NCI-H2107 treated with DMSO at 0.1 percent for 48 hours (cell line): ENCODE results near the gene P2RX1.

ENCODE experiments used
- DNase-seq: peaks from one replicate; lab custom pipeline; 2025; ENCODE audit not compliant: unreplicated experiment; lab: John Stamatoyannopoulos, UW

P2RX1 gene

DNA sequence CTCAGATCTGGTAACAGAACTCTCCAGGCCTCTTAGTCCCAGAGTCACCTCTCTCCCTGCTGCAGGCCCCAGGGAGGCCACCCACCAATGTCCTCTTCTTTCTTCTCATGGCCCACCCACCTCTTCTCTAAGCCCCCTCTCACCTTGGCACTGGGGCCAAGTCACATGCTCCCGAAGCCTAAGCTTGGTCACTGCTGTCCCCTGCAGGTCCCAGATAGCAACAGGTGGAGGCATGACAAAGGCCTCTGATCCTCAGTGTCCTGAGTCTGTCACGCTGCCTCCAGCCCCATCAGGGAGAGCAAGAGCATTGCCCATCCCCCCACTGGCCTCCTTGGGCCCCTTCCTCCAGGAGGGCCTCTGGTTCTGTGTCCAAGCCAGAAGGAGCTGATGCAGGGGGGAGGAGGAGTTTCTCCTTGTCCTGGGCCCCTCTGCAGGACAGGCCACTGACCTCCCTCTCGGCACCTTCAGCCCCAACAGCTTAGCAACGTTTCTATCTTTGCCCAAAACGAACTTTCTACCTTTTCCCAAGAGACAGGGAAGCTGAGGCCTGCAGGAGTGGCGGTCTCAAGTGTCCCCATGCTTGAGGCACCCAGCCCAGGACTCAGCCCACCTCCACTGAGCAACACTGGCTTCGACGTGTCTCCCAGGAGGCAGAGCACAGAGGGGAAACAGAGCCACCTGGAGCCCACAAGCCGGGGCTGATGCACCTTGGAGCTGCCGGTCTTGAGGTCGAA, 8.6 kb downstream of the P2RX1 start:
- no peak for DNase-seq

DNA sequence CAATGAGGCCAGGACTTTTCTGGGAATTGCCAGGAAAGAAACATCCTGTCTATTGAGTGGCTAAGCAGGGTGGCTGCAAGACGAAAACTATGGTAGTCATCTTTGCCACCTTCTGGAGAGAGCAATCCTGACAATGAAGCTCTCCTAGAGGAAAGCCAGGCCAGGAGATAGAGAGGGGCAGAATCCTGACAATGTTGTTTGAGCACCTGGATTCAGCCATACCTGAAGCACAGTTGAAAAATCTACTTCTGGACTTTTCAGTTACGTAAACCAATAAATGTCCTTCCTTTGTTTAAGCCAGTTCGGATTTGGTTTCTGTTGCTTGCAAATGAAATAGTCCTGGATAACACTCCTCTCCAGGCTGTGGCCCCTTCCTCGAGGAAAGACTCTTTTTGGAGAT, 9.4 kb downstream of the P2RX1 start:
- DNase-seq = no peak

DNA sequence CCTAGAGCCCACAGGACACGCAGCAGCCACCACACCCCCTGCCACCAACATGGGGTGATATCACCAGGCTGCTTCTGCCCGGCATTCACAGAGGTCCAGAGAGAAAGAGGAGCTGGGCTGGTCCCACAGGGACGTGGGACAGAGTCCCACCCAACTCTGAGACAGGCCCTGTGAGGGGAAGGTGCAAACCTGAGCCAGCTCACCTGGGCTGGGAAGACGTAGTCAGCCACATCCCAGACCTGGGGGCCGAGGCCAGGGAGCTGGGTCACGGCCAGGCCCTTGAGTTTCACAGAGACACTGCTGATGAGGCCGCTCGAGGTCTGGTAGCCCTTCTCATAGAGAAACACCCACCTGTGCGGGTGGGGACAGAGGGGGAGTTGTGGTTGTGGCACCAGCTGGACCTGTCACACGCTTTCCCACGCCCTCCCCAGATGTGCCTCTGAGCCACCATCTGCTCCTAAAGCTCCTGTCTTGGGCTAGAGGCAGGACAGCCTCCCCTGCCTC, 11.2 kb downstream of the P2RX1 start:
- no peak for DNase-seq

DNA sequence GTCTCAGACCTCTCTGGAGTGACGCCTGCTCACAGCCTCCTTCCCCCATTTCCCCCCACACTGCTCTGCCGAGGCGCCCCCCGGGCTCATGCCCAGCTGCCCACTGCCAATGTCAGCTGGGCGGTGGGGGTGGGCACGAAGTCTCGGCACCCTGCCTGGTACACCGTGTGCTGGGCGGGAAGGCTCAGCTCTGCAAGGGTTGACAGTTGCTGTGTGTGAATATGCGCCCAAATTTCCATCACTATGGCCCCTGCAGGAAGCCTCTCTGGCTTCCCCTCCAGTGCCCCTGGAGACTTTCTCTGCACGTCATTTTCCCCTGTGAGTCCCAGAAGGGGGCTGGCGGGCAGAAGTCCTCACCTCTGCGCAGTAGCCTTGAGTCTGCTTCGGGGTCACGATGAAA, 11.8 kb downstream of the P2RX1 start:
- DNase-seq = no peak

DNA sequence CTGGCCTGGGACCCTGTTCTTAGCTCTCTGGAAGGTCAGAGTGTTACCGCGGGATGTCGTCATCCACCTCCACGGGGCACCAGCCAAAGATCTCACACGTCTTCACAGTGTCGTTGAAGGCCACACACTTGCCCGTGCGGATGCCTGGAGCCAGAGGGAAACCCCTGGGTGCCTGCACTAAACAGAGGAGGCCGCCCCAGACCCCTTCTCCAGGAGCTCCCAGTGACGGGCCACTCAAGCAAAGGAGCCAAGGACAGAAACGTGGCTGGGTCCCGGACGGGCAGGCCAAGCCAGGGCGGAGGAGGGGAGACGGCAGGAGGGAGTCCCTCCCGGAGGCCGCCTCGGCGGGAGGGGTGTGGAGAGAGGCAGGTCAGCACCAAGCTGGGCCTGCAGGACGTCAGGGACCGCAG, 12.4 kb downstream of the P2RX1 start:
- no peak for DNase-seq

DNA sequence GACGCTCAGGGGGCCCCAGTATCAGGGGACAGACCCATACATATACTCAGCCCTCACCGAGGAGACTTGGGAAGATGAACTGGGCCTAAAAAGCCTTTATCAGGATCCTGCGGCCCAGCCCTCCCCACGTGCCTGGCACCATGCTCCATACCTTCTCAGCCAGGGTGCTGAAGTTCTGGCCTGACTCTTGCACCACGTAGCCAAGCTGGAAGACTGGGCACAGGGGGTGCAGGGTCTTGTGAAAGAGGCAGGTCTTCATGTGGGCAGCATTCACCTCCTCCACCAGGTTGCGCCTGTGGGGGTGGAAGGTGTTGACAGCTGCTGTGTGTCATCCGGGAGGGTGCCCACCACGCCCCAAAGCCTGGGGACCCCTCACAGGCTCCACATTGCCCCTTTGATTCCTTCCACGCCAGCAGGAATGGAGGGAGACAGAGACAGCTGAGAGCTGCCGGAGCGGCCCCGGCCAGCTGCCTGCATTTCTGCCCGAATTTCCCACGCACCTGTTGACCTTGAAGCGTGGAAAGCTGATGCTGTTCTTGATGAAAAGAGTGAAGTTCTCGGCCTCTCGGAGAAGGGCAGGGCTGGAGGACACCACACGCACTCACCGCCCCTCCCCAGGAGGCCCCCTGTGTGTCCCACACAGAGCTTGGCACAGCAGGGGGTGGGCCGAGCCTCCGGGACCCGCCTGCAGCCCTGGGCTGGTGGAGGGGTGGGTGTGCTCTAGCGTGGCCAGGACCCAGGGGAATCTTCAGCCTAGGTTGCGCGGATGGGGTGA, 13.0 kb downstream of the P2RX1 start:
- no peak for DNase-seq

DNA sequence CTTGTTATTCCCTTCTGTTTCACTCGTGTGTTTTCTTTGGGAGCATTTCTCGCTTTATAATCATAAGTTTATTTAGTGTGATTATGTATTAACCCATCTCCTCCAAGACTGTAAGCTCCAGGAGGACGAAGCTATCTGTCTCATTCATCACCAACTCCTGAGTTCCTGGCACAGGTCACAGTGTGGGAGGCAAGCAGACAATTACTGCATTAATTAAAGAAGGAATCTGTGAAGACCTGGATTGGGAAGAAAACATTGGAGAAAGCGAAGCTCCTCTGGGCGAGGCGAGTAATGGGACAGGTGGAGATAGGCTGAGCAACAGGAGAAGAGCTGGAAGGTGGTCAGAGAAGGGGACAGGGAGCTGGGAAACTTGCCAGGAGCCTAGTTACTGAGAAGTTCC, 15.6 kb downstream of the P2RX1 start:
- DNase-seq = no peak

DNA sequence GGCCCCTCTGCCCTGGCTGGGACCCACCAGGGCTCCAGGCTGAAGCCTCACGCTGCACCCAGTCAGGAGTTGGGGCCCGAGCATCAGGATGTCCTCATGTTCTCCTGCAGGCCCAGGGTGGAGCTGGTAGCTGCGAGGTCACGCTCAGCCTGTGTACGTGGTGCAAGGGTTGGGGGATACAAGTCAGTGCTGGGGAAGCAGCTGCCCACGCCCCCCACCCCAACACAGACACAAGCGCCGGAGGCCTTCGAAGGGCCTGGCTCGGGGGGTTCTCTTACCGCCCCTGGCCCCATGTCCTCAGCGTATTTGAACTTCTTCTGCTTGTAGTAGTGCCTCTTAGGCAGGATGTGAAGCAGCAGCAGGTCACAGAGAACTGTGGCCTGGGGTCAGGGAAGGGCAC, 18.5 kb downstream of the P2RX1 start:
- DNase-seq = no peak

DNA sequence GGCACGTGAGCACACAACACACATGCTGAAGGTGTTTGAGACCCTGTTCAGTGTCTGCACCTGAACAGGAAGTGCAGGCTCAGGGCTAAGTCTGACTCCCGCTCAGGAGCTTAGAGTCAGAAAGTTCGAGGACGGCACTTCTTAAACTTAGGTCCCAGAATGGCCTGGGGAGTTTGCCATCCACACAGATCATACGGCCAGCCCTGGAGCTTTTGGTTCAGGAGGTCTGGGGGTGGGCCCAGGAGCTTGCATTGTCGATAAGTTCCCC, 19.4 kb downstream of the P2RX1 start:
- no peak for DNase-seq

DNA sequence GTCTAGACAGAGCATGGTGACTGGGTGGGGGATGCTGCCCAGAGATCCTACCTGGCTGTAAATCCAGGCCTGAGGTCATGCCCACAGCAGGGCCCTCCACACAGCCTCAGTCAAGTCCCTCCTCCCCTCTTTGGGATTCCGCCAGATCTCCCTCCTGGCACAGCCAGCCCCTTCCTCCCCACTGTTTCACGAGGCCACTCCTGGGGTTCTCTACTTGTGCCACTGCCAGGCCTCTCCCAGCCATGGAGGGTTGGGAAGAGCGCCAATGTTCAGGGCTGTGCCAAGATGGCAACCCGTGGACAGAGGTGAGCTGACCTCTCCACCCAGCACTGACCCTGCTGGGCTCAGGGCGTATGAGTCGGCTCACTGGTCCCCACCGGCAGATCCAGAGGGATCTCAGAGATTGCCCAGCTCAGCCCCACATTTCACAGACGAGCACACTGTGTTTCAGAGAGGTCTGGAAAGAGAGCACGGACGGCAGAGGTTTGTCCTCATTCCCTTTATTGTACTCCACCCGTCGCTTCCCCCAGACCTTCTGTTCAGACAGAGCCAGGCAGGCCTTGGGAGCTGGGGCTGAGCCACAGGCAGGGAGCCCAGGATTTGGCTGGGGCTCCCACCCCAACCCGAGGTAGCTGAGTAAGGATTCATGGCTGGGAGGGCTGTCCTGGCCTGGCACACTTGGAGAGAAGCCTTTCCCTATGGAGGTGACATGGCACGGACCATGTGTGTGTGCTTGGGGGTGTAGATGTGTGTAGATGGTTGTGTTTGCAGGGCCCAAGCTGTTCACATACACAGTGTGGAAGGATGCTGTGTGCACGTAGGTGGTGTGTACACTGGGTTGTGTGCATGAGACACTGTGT, 19.9 kb downstream of the P2RX1 start:
- no peak for DNase-seq

DNA sequence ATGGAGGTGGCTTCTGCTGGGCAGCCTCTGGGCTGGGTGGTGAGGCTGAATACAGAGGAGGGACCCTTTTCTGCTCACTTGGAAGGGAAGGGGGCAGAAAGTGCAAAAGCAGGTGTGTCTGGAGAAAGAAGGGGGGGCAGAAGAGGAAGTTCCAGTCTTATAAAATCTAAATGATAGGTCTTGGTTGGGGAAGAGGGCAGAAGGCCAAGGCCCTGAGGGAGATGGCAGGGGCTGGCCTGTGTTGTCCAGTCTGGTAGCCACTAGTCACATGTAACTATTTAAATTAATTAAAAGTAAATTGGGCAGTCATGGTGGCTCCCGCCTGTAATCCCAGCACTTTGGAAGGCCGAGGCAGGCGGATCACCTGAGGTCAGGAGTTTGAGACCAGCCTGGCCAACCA, 20.9 kb downstream of the P2RX1 start:
- DNase-seq = no peak

DNA sequence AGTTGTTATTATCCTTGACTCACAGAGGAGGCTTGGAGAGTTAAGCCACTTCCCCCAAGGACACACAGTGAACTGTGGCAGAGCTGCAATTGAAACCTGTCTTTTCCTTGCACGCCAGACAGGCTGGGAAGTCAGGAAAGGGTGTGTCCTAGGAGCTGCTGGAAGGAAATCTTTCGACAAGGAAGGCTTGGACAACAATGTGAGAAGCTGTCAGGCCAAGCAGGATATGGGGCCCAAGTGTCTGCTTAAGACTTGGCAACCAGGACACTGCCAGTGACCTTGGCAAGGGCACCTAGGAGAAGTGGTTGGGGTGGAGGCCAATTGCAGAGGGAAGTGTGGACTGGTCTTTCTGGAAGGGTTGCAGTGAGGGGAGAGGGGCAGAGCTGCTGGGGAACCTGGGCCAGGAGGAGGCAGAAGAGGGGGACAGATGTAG, 21.3 kb downstream of the P2RX1 start:
- DNase-seq = no peak

DNA sequence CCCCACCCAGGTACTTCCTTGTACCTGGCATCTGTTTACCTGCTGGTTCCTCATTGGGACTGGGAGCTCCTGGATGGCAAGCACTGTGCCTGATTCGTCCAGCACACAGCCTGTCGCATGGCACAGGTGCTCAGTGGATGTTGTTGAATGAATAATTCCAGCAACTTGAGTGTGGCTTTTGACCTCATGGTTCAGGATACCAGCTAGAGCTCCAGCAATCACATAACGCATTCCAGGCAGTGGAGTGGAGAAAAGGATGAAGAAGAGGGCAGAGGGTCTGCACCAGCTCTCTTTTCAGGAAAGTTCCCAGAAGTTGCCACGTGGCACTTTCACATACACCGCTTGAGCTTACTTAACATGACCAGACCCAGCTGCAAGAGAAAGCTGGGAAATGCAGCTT, 22.1 kb downstream of the P2RX1 start:
- DNase-seq = no peak

DNA sequence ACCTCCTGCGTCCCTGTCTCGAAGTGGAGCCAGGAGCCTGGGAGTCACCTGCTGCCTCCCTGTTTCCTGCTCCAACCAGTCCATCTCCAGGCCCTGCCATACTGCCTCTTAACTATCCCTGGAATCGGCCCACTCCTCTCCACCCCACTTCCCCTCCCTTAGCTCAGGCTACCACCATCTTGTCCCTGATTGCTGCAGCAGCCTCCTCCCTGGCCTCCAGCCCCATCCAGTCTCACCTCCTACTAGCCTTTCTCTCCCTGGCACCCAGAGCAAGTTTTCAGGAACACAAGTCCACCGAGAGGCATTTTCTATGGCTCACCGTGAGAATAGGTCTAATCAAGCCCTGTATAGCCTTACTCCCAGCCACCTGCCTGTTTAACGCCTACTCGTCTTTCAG, 22.5 kb downstream of the P2RX1 start:
- DNase-seq = no peak

DNA sequence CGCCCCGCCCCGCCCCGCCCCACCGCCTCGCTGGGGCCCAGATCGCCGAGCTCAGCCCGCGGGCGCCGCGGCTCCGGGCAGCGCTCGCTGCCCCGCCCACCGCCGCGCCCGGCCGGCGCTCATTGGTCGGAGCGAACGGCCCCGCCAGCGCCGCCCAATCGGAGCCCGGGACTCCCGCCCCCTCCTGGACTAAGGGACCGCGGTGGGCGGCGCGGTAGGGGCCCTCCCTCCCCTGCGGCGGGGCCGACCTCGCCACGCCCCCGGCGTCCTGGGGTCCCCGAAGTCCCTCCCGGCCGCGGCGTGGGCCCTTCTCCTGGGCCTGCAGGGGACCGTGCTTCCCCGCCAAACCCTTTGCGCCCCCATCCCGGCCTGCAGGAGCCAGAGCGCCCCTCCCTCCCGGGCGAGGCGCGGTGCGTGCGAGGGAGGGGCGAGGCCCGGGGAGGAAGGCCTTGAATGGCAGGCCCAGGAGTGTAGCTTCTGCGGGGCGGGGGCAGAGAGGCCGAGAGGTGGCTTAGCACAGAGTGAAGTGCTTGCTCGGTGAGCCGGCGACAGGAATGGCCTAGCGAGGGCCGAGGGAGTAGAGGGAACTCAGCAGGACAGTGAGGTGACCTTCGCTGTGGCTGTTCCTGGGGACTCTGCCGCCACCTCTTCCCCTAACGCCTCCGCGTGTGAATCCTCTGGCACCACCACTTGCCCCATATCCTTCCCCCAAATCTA, 23.1 kb downstream of the P2RX1 start, which contains the start of gene CAMKK1:
Gene CAMKK1 (minus strand): TSS at position 51 of the 717 bp plus-strand sequence. CDS start 7,366 bp downstream, outside the sequence.
- DNase-seq = peak; percentile 24

DNA sequence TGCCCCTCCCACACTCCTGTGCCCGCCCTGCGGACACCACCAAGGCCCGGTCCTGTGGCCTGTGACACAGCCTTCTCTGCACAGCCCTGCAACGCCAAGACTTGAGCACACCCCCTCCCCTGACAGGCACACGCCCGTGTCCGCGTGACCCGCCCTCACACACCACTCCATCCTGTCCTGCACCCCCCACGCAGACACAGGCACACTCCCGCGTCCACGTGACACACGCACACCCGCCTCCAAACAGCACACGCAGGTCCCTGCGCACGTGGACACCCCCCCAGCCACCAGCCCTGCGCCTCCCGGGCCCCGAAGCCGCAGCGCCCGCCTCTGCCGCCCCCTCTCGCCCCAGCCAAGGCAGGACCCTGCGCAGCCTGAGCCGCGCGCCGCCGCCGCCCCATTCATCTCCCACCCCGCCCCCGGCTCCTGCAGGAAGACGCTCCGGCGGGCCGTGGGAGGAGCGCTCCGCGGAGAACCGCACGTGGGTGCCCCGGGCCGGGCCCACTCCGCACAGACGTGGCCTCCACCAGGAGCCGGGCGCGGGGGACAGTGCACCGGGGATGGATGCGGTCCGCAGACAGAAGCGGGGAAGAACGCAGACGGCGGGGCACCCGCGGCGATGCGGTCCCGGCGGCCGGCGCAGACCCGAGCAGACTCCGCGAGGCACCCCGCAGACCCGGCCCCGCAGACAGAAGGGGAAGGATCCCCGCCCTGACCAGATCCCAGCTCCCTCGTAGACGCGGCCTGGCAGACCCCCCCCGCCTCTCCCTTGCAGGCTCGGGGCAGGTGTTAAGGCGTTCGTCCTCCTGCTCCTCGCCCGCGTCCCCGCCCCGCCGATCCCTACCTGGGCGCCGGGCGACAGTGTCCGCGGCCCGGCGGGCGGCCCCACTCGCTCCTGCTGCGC, 23.9 kb downstream of the P2RX1 start:
- DNase-seq = no peak

DNA sequence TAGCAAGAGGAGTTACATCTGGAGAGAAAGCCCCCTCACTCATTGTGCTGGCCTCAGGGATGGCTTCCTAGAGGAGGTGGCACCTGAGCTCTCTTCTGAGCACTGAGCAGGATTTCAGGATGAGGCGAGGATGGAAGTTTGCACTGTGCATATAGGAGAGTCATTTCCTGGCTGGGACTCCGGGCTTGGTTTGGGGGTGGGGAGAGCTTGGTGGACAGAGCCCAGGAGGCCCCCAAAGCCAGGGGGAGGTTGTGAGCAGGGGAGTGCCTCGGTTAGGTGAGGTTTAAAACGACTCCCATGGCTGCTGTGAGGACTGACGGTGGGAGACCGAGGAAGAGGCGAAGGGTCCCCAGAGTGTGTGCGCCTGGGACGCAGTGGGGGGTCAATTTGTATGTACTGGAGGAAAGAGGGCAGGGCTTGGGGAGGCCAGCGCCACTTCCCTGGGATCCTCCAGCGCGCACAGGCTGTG, 24.6 kb downstream of the P2RX1 start:
- DNase-seq = no peak

DNA sequence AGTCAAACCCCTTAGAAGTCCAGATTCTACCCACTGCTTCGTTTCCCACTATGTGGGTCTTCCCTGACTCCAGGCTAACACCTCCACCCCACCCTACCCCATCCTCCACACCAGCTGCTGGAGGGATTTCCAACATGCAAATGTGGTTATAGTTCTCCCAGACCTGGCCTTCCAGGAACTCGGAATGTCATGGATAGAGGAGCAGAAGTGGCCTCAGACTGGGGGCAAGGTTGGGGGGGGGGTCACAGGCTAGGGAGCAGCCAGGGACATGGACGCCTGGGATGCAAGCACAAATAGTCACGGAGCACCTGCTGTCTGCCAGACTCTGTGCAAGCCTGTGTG, 25.4 kb downstream of the P2RX1 start:
- DNase-seq = no peak

DNA sequence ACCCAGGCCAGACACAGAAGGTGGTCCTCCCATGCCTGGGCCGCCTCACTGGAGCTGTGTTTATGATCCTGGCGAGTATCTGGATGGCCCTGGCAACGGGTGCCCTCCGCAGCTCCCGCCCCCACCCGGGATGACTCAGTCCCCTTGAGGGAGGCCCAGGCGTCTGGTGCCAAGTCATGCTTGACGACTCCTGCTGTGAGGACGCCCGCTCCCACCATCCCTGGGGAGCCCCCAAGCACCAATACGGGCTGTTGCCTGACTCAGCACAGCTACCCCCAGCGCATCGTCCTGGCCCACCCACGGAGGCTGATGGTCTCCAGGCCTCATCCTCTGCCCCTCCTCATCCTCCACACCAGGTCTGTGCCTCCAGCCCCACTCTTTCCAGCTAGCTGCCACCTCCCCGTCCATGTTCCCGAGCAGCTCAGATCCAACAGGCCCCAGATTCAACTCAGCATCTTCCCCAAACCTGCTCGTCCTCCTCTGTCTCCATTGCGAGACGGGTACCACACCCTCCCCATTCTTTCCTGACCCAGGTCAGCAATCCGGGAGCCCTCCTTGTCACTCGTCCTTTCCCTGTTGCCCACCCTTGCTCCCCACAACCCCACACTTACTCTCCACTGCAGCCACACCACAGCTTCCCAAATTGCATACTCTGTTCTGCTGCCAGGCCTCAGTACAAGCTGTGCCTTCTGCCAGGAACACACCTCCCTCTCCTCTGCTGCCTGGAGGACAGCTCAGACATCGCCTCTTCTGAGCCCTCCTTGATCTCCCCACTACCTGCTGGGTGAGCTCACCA, 26.0 kb downstream of the P2RX1 start:
- peak; percentile 47 for DNase-seq
